ENCODE results near the gene CHRNA3.

- TF ChIP-seq CTCF (IDR thresholded peaks at IDR 0.05; ENCODE audit: insufficient read depth, low read length, poor library complexity, severe bottlenecking): no peak
- TF ChIP-seq EZH2phosphoT487 (conservative IDR thresholded peaks at IDR 0.05; ENCODE audit: low read length): no peak
Observed at GRCh38 chr15:78628227-78628626, 7.4 kb upstream of the CHRNA3 start.
